Neural progenitor cell (in vitro differentiated cells): ENCODE data around the gene IQCH.

ENCODE experiments used
- EZH2 ChIP-seq: fragments of 200-600 bp; sonication (generic); IDR thresholded peaks from 2 replicates; pipeline ENCODE4 v1.6.1; 2017; ENCODE audit warnings: antibody characterized with exemption, mild to moderate bottlenecking, moderate library complexity
- EZH2phosphoT487 ChIP-seq: fragments of 200-600 bp; sonication (generic); IDR thresholded peaks from 2 replicates; pipeline ENCODE4 v1.6.1; 2017; ENCODE audit warnings: antibody characterized with exemption
- TF ChIP-seq, protein P1 (sequence below): fragments of 200-600 bp; sonication (generic); IDR thresholded peaks from 2 replicates; pipeline ENCODE4 v1.5.1; 2017; ENCODE audit warnings: antibody characterized with exemption, mild to moderate bottlenecking

DNA sequence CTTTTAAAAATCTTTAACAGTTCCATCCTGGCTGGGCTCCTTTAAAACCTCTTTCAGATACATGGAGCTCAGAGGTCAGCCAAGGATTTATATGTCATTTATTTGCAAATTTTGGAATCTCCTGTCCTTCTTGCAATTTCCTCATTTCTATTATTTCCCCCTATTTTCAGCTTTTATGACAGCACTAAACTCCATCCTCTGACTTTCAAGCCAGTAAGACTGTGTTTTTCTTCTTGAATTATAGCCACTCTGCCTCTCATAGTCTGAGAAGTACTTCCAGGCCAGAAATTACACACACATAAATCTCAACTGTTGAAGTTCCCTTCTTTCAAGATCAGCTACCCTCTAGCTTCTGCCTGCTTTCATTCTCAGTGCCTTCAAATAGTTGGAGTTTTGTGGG lies 73.2 kb downstream of the IQCH start:
- TF ChIP-seq, protein P1, sequence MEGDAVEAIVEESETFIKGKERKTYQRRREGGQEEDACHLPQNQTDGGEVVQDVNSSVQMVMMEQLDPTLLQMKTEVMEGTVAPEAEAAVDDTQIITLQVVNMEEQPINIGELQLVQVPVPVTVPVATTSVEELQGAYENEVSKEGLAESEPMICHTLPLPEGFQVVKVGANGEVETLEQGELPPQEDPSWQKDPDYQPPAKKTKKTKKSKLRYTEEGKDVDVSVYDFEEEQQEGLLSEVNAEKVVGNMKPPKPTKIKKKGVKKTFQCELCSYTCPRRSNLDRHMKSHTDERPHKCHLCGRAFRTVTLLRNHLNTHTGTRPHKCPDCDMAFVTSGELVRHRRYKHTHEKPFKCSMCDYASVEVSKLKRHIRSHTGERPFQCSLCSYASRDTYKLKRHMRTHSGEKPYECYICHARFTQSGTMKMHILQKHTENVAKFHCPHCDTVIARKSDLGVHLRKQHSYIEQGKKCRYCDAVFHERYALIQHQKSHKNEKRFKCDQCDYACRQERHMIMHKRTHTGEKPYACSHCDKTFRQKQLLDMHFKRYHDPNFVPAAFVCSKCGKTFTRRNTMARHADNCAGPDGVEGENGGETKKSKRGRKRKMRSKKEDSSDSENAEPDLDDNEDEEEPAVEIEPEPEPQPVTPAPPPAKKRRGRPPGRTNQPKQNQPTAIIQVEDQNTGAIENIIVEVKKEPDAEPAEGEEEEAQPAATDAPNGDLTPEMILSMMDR: no peak
- TF ChIP-seq EZH2: no peak
- no peak for TF ChIP-seq EZH2phosphoT487
